Kidney (tissue), 14 donors: ENCODE data around the gene ADPRH. TPM values are rescaled to one million over a fixed set of nuclear protein-coding genes. Genes with fewer than 3 reads are reported as not detected.
A peak's percentile ranks its signal among the peaks of the same experiment; 100 is the strongest.

Experiments used
- DNase-seq, 5 donors: peaks; one replicate each; pipeline ENCODE4 v3.0.0-alpha.2; 2013 to 2020
- FAIRE-seq: peaks from 2 replicates; lab custom pipeline; 2012; peaks lifted over from hg19 to GRCh38; lab: Jason Lieb, UNC
- H3K27ac ChIP-seq, 2 donors: one replicate each; pipeline ENCODE4 v1.7.0; 2013; ENCODE audit warnings: low read depth in 2 of 2, low read length in 2 of 2, inconsistent platforms in 1 of 2
- H3K27me3 ChIP-seq: one replicate; pipeline ENCODE4 v1.7.1; 2013; ENCODE audit warnings: low read length, inconsistent platforms; ENCODE audit not compliant: control insufficient read depth, insufficient read depth
- H3K36me3 ChIP-seq, 3 donors: one replicate each; pipeline versions ENCODE4 v1.7.0 to v1.7.1; 2013; ENCODE audit warnings: low read length in 3 of 3, control low read depth in 1 of 3, inconsistent platforms in 1 of 3; ENCODE audit not compliant: insufficient read depth in 3 of 3, control insufficient read depth in 2 of 3
- H3K4me1 ChIP-seq, 3 donors: one replicate each; pipeline versions ENCODE4 v1.7.0 to v1.7.1; 2013; ENCODE audit warnings: low read length in 3 of 3, inconsistent platforms in 1 of 3, low read depth in 1 of 3; ENCODE audit not compliant: control insufficient read depth in 2 of 3, insufficient read depth in 2 of 3
- H3K4me3 ChIP-seq, 3 donors: one replicate each; pipeline versions ENCODE4 v1.7.0 to v1.8.1; 2013; ENCODE audit warnings: low read length in 3 of 3, control low read depth in 1 of 3, inconsistent platforms in 1 of 3
- H3K9ac ChIP-seq, 3 donors: one replicate each; pipeline versions ENCODE4 v1.7.0 to v1.7.1; 2013; ENCODE audit warnings: low read length in 3 of 3, control low read depth in 1 of 3, inconsistent platforms in 1 of 3
- H3K9me3 ChIP-seq, 3 donors: one replicate each; pipeline versions ENCODE4 v1.7.0 to v1.7.1; 2013; ENCODE audit warnings: low read length in 3 of 3, control low read depth in 1 of 3, inconsistent platforms in 1 of 3; ENCODE audit not compliant: control insufficient read depth in 2 of 3, insufficient read depth in 1 of 3
- CTCF ChIP-seq: IDR thresholded peaks from 3 replicates; pipeline ENCODE4 v1.5.1; 2012; ENCODE audit warnings: mild to moderate bottlenecking, moderate library complexity, borderline replicate concordance; ENCODE audit not compliant: insufficient read depth; ENCODE audit errors: extremely low read depth
- intact Hi-C: fragments of 100-400 bp; cut with DNase I; formaldehyde crosslinking; loops from one replicate; pipeline ENCODE4 v1.11.1; 2022
- polyA plus RNA-seq: library from polyadenylated mRNA; stranded (reverse); fragments of 350-450 nt; fragmentation: Illumina TruSeq; extraction: RNeasy Lipid Tissue Mini Kit (QIAGEN cat#74804); gene quantifications from one replicate; pipeline ENCODE4 v1.2.3, GENCODE V29; 2014; ENCODE audit warnings: low read depth, low replicate concordance; ENCODE audit not compliant: insufficient read depth
- total RNA-seq: library from RNA; stranded (reverse); fragmentation: NEBNext Ultra II Directional; extraction: Animal tissue kit (Norgen Biotek cat#: 25700); gene quantifications from one replicate; pipeline ENCODE4 v1.2.1, GENCODE V29; 2021
- donor health status: control.
- donor health status: control.
- donor health status: control.
- donor health status: control.
- donor health status: control.
- donor health status: DM: yes; HTN: yes; CAD: no.
- donor health status: Normal renal cell carcinoma (clear cell type).

Gene ADPRH
- total and polyA plus RNA-seq, 2 donors from 2014 or later, result 5.2 to 15.0 TPM

- Histone ChIP-seq H3K27ac (no peak overlapping the region), H3K36me3 (no peaks in the 10 kb centered on the region), H3K9me3 (no peaks in the 10 kb centered on the region), H3K27me3 (no peaks in the 10 kb centered on the region), H3K9ac (no peak overlapping the region), H3K4me1 (peaks cover 0 to 4% (median 0%) of the 10 kb centered on the region in 3 donors), H3K4me3 (no peak overlapping the region)
- DNase-seq (no peak), FAIRE-seq (no peak)
- intact Hi-C loops, result no loop called here
- TF ChIP-seq CTCF, result no peak
Observed at GRCh38 chr3:119575507-119575906, 3.8 kb upstream of the ADPRH start.

- H3K4me1 ChIP-seq, result peaks cover 0 to 4% (median 0%) of the 10 kb centered on the region in 3 donors
- FAIRE-seq, result no peak
- intact Hi-C loops, result no loop called here
Observed at GRCh38 chr3:119580067-119580760, 922 bp downstream of the ADPRH start.

GRCh38 chr3:119582178-119582577 is 2.9 kb downstream of the ADPRH start:
- no peaks in the 10 kb centered on the region for H3K27me3 ChIP-seq
- no peak overlapping the region for H3K27ac ChIP-seq
- FAIRE-seq (no peak), DNase-seq (peak in 1 of 5 donors; percentile 57)
- intact Hi-C loops, result no loop called here
- peaks cover 0 to 4% (median 0%) of the 10 kb centered on the region in 3 donors for H3K4me1 ChIP-seq
- no peak overlapping the region for H3K9ac ChIP-seq
- H3K36me3 ChIP-seq, result no peaks in the 10 kb centered on the region
- H3K9me3 ChIP-seq, result no peaks in the 10 kb centered on the region
- no peak for TF ChIP-seq CTCF
- no peak overlapping the region for H3K4me3 ChIP-seq

More at GRCh38 chr3:119580067-119580760, 922 bp downstream of the ADPRH start:
- Histone ChIP-seq H3K4me3 (peak overlapping the region; percentile 63 to 93 (median 81)), H3K9me3 (no peaks in the 10 kb centered on the region), H3K36me3 (no peaks in the 10 kb centered on the region), H3K27ac (peak overlapping the region; percentile 79 to 88), H3K9ac (peak overlapping the region; percentile 31 to 83 (median 80)), H3K27me3 (no peaks in the 10 kb centered on the region)
- DNase-seq, result peak in 3 of 5 donors; percentile 55 to 77 (median 62)
- TF ChIP-seq CTCF, result no peak
